SK-N-SH (cell line): ENCODE data around the gene CDKAL1. TPM values are rescaled to one million over a fixed set of nuclear protein-coding genes. Genes with fewer than 3 reads are reported as not detected.

Experiments
- CTCF ChIA-PET: fragments of 300-600, 350-600 bp; formaldehyde crosslinking; extraction: SDS; loops from one replicate; lab custom pipeline; 2021; lab: Yijun Ruan, JAX
- POLR2A ChIA-PET: fragments of 350-600 bp; sonication (Branson Sonifier 250); formaldehyde crosslinking; extraction: SDS; loops from one replicate; lab custom pipeline; 2020; ENCODE audit warnings: antibody characterized with exemption, inconsistent platforms; lab: Yijun Ruan, JAX
- DNase-seq: peaks from one replicate; pipeline ENCODE4 v3.0.0; 2012
- H2AFZ ChIP-seq: fragments of 200-600 bp; sonication (generic); 2 replicates; pipeline ENCODE4 v1.8.1; 2016; ENCODE audit warnings: antibody characterized with exemption, mild to moderate bottlenecking, low read depth
- H3F3A ChIP-seq: fragments of 200-600 bp; sonication (generic); replicated peaks from 2 replicates; pipeline ENCODE3; 2016; ENCODE audit warnings: antibody characterized with exemption, mild to moderate bottlenecking; ENCODE audit not compliant: insufficient read depth
- H3K27ac ChIP-seq, 2 experiments: fragments of 200-500 bp in 1 of 2; fragments of 200-600 bp in 1 of 2; sonication (Bioruptor generic) in 1 of 2; sonication (generic), shearing (Covaris generic) in 1 of 2; 2 replicates each; pipeline versions ENCODE4 v1.5.1 to v1.6.1; 2014 to 2016; ENCODE audit warnings: low read depth in 2 of 2, inconsistent platforms in 1 of 2, low read length in 1 of 2, mild to moderate bottlenecking in 1 of 2, mixed read lengths in 1 of 2
- H3K27me3 ChIP-seq: fragments of 200-600 bp; sonication (generic), shearing (Covaris generic); 2 replicates; pipeline ENCODE4 v1.6.1; 2016; ENCODE audit warnings: mixed run types; ENCODE audit not compliant: insufficient read depth
- H3K36me3 ChIP-seq, 2 experiments: fragments of 200-500 bp in 1 of 2; fragments of 200-600 bp in 1 of 2; sonication (Bioruptor generic) in 1 of 2; sonication (generic) in 1 of 2; replicated peaks in 1 of 2; 2 replicates each; pipeline versions ENCODE3 to v1.5.1; 2014 to 2016; ENCODE audit warnings: low read length in 1 of 2, mild to moderate bottlenecking in 1 of 2; ENCODE audit not compliant: insufficient read depth in 2 of 2, control insufficient read depth in 1 of 2
- H3K4me1 ChIP-seq, 2 experiments: fragments of 200-500 bp in 1 of 2; fragments of 200-600 bp in 1 of 2; sonication (Bioruptor generic) in 1 of 2; sonication (generic), shearing (Covaris generic) in 1 of 2; 2 replicates each; pipeline versions ENCODE4 v1.5.1 to v1.6.1; 2014 to 2016; ENCODE audit warnings: low read depth in 1 of 2, low read length in 1 of 2, mixed run types in 1 of 2; ENCODE audit not compliant: insufficient read depth in 2 of 2, control insufficient read depth in 1 of 2
- H3K4me2 ChIP-seq: fragments of 200-600 bp; sonication (generic), shearing (Covaris generic); 2 replicates; pipeline ENCODE4 v1.6.1; 2017; ENCODE audit warnings: mixed run types
- H3K4me3 ChIP-seq, 2 experiments: fragments of 200-500 bp in 1 of 2; fragments of 200-600 bp in 1 of 2; sonication (Bioruptor generic) in 1 of 2; sonication (generic), shearing (Covaris generic) in 1 of 2; 2 replicates each; pipeline versions ENCODE4 v1.5.1 to v1.8.1; 2014 to 2016; ENCODE audit warnings: low read depth in 2 of 2, inconsistent platforms in 1 of 2, low read length in 1 of 2, mild to moderate bottlenecking in 1 of 2, mixed read lengths in 1 of 2, moderate library complexity in 1 of 2
- H3K79me2 ChIP-seq: fragments of 200-600 bp; sonication (generic); 2 replicates; pipeline ENCODE4 v1.8.1; 2017; ENCODE audit warnings: mild to moderate bottlenecking; ENCODE audit not compliant: insufficient read depth
- H3K9ac ChIP-seq: fragments of 200-600 bp; sonication (generic); 2 replicates; pipeline ENCODE4 v1.6.1; 2017; ENCODE audit warnings: mixed run types
- H3K9me2 ChIP-seq: fragments of 200-600 bp; sonication (generic); 2 replicates; pipeline ENCODE4 v1.6.1; 2017; ENCODE audit warnings: mixed run types
- H3K9me3 ChIP-seq: fragments of 200-600 bp; sonication (generic); 2 replicates; pipeline ENCODE4 v1.6.1; 2017; ENCODE audit warnings: mixed run types, mild to moderate bottlenecking, moderate library complexity
- H4K20me1 ChIP-seq: fragments of 200-600 bp; sonication (generic); 2 replicates; pipeline ENCODE4 v1.6.1; 2017; ENCODE audit warnings: mild to moderate bottlenecking, mixed run types; ENCODE audit not compliant: insufficient read depth
- CTCF ChIP-seq: fragments of 200-600 bp; sonication (generic); IDR thresholded peaks from 2 replicates; pipeline ENCODE4 v1.6.1; 2017; ENCODE audit warnings: antibody characterized with exemption, mild to moderate bottlenecking, moderate library complexity
- EP300 ChIP-seq, 2 experiments: IDR thresholded peaks; 2 replicates each; pipeline versions ENCODE4 v1.4.0 to v1.6.1; 2012; ENCODE audit warnings: borderline replicate concordance in 1 of 2, low read depth in 1 of 2, low read length in 1 of 2
- GATA2 ChIP-seq: sonication (generic); formaldehyde crosslinking; IDR thresholded peaks from 2 replicates; pipeline ENCODE4 v1.5.0; 2020; ENCODE audit warnings: mild to moderate bottlenecking, missing genetic modification reagents
- JUND ChIP-seq: IDR thresholded peaks from 2 replicates; pipeline ENCODE4 v1.4.0; 2012
- MEF2A ChIP-seq: IDR thresholded peaks from 2 replicates; pipeline ENCODE4 v1.4.0; 2012; ENCODE audit warnings: low read depth, borderline replicate concordance
- MXI1 ChIP-seq: IDR thresholded peaks from 2 replicates; pipeline ENCODE4 v1.6.1; 2012; ENCODE audit warnings: mild to moderate bottlenecking, low read depth, low read length, improper control_type of control experiment
- PBX3 ChIP-seq: IDR thresholded peaks from 2 replicates; pipeline ENCODE4; 2012
- POLR2AphosphoS5 ChIP-seq: IDR thresholded peaks from 2 replicates; pipeline ENCODE4 v1.6.1; 2012; ENCODE audit warnings: low read depth, low read length
- RAD21 ChIP-seq: IDR thresholded peaks from 2 replicates; pipeline ENCODE4 v1.6.1; 2012; ENCODE audit warnings: mild to moderate bottlenecking, low read length
- RCOR1 ChIP-seq: fragments of 150-350 bp; IDR thresholded peaks from 2 replicates; pipeline ENCODE4 v1.6.1; 2017; ENCODE audit warnings: antibody characterized with exemption, low read length
- RFX5 ChIP-seq: IDR thresholded peaks from 2 replicates; pipeline ENCODE4 v1.6.1; 2012; ENCODE audit warnings: mild to moderate bottlenecking, improper control_type of control experiment, low read length
- SIN3A ChIP-seq: IDR thresholded peaks from 2 replicates; pipeline ENCODE4 v1.6.1; 2012; ENCODE audit warnings: low read depth, mild to moderate bottlenecking, low read length, moderate library complexity, borderline replicate concordance
- SMC3 ChIP-seq: IDR thresholded peaks from 2 replicates; pipeline ENCODE4 v1.6.1; 2012; ENCODE audit warnings: low read depth, low read length, improper control_type of control experiment
- TAF1 ChIP-seq: IDR thresholded peaks from 2 replicates; pipeline ENCODE4 v1.6.1; 2012; ENCODE audit warnings: low read depth, mild to moderate bottlenecking, low read length, moderate library complexity, borderline replicate concordance
- TEAD4 ChIP-seq: IDR thresholded peaks from 2 replicates; pipeline ENCODE4 v1.4.0; 2012; ENCODE audit warnings: mild to moderate bottlenecking, borderline replicate concordance; ENCODE audit not compliant: insufficient read depth
- WGBS: methylation state at CpG from one replicate; pipeline ENCODE4 v1.1.6; 2017; ENCODE audit warnings: low lambda C conversion rate; 5-methylcytosine and 5-hydroxymethylcytosine counted together
- polyA plus RNA-seq, 3 experiments: library from polyadenylated mRNA; depleted of rRNA; stranded (reverse); fragments of >200 nt; gene quantifications; 2 replicates each; pipeline ENCODE4 v1.2.3, GENCODE V29; 2012
- TF ChIP-seq, protein P1 (sequence below): IDR thresholded peaks from 2 replicates; pipeline ENCODE4 v1.4.0; 2012; ENCODE audit warnings: low read depth
- TF ChIP-seq, protein P2 (sequence below): fragments of 150-350 bp; IDR thresholded peaks from 2 replicates; pipeline ENCODE4 v1.6.1; 2017; ENCODE audit warnings: antibody characterized with exemption, low read length, low read depth, borderline replicate concordance

Gene CDKAL1
- polyA plus RNA-seq, 1 of the 3 experiments (the other 2 are of a cell fraction), result 2.6 TPM

DNA sequence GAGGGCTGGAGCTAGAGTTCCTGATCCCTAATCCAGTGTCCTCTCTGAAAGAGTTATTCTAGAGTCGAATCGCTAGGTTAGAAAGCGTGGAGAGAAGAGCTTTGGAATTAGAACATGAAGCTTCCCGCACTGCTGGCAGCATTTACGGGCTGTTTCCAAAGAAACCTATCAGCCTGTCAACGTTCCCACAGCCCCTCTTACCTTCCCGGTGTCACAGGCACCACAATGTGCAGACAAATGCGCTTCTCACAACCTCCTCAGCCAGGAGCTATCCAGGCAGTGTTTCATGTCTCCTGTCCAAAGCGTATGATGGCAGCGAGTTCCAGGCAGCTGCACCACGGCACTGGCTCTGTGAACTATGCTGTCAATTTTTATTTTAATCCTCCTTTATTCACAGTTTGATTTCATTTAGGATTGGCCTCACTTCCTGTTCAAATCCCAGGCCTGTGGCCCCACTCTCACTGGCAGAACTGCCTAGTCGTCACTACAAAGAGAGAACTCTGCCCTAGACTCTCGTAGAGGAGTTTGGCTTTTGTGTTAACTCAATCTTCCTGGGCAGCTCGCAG is 736.5 kb downstream of the CDKAL1 start:
- CTCF ChIA-PET, result interaction anchor here (0.7 to 1.5 kb wide), 4 partner anchors 9 to 15 kb away, joined by 3 to 4 read pairs (median 4); no protein-coding TSS in a partner anchor

More for the DNA sequence above, 736.5 kb downstream of the CDKAL1 start:
- POLR2A ChIA-PET, result no interaction called here
- no peak overlapping the region for H3K4me2 ChIP-seq
- no peak overlapping the region for H3K4me3 ChIP-seq
- no peak for DNase-seq
- H3K9ac ChIP-seq, result no peak overlapping the region
- no peaks in the 10 kb centered on the region for H3K79me2 ChIP-seq
- H3K36me3 ChIP-seq, result no peaks in the 10 kb centered on the region
- H3K27ac ChIP-seq, result no peak overlapping the region
- WGBS, result 79% methylated on average over 13 of the region's 14 CpGs
- no peaks in the 10 kb centered on the region for H3K9me3 ChIP-seq
- no peaks in the 10 kb centered on the region for H3K9me2 ChIP-seq
- H4K20me1 ChIP-seq, result no peaks in the 10 kb centered on the region
- no peak for TF ChIP-seq SIN3A
- TF ChIP-seq POLR2AphosphoS5, result no peak
- no peak for TF ChIP-seq RFX5
- no peak for TF ChIP-seq RCOR1
- no peak for TF ChIP-seq SMC3
- no peak for TF ChIP-seq GATA2 (CRISPR knock-in tag)
- TF ChIP-seq TAF1, result no peak
- TF ChIP-seq MXI1, result no peak
- no peak for TF ChIP-seq JUND
- TF ChIP-seq EP300 (IDR thresholded peaks at IDR 0.05; ENCODE audit: borderline replicate concordance in 1 of 2, low read depth in 1 of 2, low read length in 1 of 2), result no peak
- TF ChIP-seq PBX3, result no peak
- TF ChIP-seq, protein P1, sequence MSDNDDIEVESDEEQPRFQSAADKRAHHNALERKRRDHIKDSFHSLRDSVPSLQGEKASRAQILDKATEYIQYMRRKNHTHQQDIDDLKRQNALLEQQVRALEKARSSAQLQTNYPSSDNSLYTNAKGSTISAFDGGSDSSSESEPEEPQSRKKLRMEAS, result no peak
- no peak for TF ChIP-seq RAD21
- no peak for TF ChIP-seq MEF2A
- TF ChIP-seq, protein P2, sequence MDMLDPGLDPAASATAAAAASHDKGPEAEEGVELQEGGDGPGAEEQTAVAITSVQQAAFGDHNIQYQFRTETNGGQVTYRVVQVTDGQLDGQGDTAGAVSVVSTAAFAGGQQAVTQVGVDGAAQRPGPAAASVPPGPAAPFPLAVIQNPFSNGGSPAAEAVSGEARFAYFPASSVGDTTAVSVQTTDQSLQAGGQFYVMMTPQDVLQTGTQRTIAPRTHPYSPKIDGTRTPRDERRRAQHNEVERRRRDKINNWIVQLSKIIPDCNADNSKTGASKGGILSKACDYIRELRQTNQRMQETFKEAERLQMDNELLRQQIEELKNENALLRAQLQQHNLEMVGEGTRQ, result no peak
- TF ChIP-seq TEAD4, result no peak
- TF ChIP-seq CTCF, result no peak
- no peaks in the 10 kb centered on the region for H3F3A ChIP-seq
- peaks cover 0 to 9% of the 10 kb centered on the region in 2 experiments; a peak in 1 of 4 replicates for H3K4me1 ChIP-seq
- no peak overlapping the region for H2AFZ ChIP-seq
- H3K27me3 ChIP-seq, result no peaks in the 10 kb centered on the region
